Gastrocnemius medialis (tissue), 4 donors: ENCODE results near the gene ACSBG1.

Experiments used
- POLR2A ChIP-seq, 2 donors: fragments of 450-650 bp; IDR thresholded peaks; one replicate each; pipeline ENCODE4 v1.6.1; 2017; ENCODE audit warnings: antibody characterized with exemption in 2 of 2, mild to moderate bottlenecking in 2 of 2, moderate library complexity in 2 of 2
- TF ChIP-seq, protein P1 (sequence below), 5 experiments: fragments of 450-650 bp in 3 of 5; fragments of 200-600 bp in 2 of 5; sonication (generic) in 2 of 5; IDR thresholded peaks in 4 of 5; conservative IDR thresholded peaks in 1 of 5; 1 replicate in 4 of 5; 2 replicates in 1 of 5; pipeline ENCODE4 v1.5.1; 2016 to 2019; ENCODE audit warnings: antibody characterized with exemption in 5 of 5, mild to moderate bottlenecking in 3 of 5, moderate library complexity in 3 of 5

GRCh38 chr15:78236491-78236890 is 2.1 kb upstream of the ACSBG1 start:
- TF ChIP-seq, protein P1, sequence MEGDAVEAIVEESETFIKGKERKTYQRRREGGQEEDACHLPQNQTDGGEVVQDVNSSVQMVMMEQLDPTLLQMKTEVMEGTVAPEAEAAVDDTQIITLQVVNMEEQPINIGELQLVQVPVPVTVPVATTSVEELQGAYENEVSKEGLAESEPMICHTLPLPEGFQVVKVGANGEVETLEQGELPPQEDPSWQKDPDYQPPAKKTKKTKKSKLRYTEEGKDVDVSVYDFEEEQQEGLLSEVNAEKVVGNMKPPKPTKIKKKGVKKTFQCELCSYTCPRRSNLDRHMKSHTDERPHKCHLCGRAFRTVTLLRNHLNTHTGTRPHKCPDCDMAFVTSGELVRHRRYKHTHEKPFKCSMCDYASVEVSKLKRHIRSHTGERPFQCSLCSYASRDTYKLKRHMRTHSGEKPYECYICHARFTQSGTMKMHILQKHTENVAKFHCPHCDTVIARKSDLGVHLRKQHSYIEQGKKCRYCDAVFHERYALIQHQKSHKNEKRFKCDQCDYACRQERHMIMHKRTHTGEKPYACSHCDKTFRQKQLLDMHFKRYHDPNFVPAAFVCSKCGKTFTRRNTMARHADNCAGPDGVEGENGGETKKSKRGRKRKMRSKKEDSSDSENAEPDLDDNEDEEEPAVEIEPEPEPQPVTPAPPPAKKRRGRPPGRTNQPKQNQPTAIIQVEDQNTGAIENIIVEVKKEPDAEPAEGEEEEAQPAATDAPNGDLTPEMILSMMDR (IDR thresholded peaks at IDR 0.05 in 4 of 5, conservative IDR thresholded peaks at IDR 0.05 in 1 of 5) = no peak
- no peak for TF ChIP-seq POLR2A (IDR thresholded peaks at IDR 0.05)
